ENCODE data around the gene ADAT3. TPM values are rescaled to one million over a fixed set of nuclear protein-coding genes. Genes with fewer than 3 reads are reported as not detected.

Gene ADAT3
- polyA plus RNA-seq, 1 of the 3 experiments (the other 2 are of a cell fraction), result 2.8 TPM

DNA sequence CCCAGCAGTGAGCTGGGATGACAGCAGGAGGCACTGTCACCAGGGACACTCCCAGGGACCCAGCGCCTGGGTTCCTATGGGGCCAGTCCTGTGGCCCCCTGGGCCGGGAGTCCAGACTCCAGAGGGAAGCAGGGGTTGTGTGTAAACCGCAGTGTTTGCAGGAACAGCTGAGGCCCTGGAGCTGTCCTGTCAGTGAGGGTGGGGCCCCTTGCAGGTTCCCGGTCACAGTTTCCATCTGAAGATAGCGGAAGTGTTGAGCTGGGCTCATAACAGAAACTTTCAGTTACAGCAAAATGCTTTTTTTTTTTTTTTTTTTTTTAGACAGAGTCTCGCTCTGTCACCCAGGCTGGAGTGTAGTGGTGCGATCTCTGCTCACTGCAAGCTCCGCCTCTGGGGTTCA, 18.1 kb downstream of the ADAT3 start:
- no peaks in the 10 kb centered on the region for H4K20me1 ChIP-seq (ENCODE audit: insufficient read depth)
- H3K4me2 ChIP-seq, result no peak overlapping the region
- H3K79me2 ChIP-seq (ENCODE audit: insufficient read depth), result no peaks in the 10 kb centered on the region
- DNase-seq, result no peak
- H3K4me1 ChIP-seq (ENCODE audit: control insufficient read depth in 1 of 2, insufficient read depth in 2 of 2, low read depth in 1 of 2, low read length in 1 of 2), result no peaks in the 10 kb centered on the region
- WGBS (ENCODE audit: low lambda C conversion rate), result 92% methylated on average over 7 of the region's 8 CpGs
- no peaks in the 10 kb centered on the region for H3F3A ChIP-seq (replicated peaks; ENCODE audit: insufficient read depth)
- ChIA-PET POLR2A (no interaction called here), CTCF (interaction anchor here (1.1 to 1.8 kb wide), 3 partner anchors 26 to 386 kb away, joined by 3 read pairs; no protein-coding TSS in a partner anchor)
- H3K4me3 ChIP-seq (ENCODE audit: low read depth in 2 of 2, low read length in 1 of 2), result no peak overlapping the region
- peaks cover 0 to 30% of the 10 kb centered on the region in 2 experiments for H3K36me3 ChIP-seq (replicated peaks in 1 of 2; ENCODE audit: control insufficient read depth in 1 of 2, insufficient read depth in 2 of 2, low read length in 1 of 2)
- no peak overlapping the region for H3K9ac ChIP-seq
- TF ChIP-seq TCF12 (IDR thresholded peaks at IDR 0.05) (no peak), FOXJ3 (CRISPR knock-in tag; IDR thresholded peaks at IDR 0.05) (no peak), ELF1 (IDR thresholded peaks at IDR 0.05) (no peak), RCOR1 (IDR thresholded peaks at IDR 0.05; ENCODE audit: low read length) (no peak), TEAD4 (IDR thresholded peaks at IDR 0.05; ENCODE audit: borderline replicate concordance, insufficient read depth) (no peak), GABPA (IDR thresholded peaks at IDR 0.05; ENCODE audit: low read depth) (no peak), SIN3A (IDR thresholded peaks at IDR 0.05; ENCODE audit: borderline replicate concordance, low read depth, low read length) (no peak), NFIC (IDR thresholded peaks at IDR 0.05; ENCODE audit: borderline replicate concordance) (no peak), ZBTB33 (IDR thresholded peaks at IDR 0.05; ENCODE audit: borderline replicate concordance, low read depth) (no peak), JUND (IDR thresholded peaks at IDR 0.05) (no peak), EZH2phosphoT487 (IDR thresholded peaks at IDR 0.05; ENCODE audit: borderline replicate concordance, low read depth) (no peak), GATA2 (CRISPR knock-in tag; IDR thresholded peaks at IDR 0.05) (no peak), USF1 (IDR thresholded peaks at IDR 0.05; ENCODE audit: borderline replicate concordance, low read depth) (no peak)
- TF ChIP-seq, protein P1, sequence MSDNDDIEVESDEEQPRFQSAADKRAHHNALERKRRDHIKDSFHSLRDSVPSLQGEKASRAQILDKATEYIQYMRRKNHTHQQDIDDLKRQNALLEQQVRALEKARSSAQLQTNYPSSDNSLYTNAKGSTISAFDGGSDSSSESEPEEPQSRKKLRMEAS (IDR thresholded peaks at IDR 0.05; ENCODE audit: low read depth), result no peak
- TF ChIP-seq, protein P2, sequence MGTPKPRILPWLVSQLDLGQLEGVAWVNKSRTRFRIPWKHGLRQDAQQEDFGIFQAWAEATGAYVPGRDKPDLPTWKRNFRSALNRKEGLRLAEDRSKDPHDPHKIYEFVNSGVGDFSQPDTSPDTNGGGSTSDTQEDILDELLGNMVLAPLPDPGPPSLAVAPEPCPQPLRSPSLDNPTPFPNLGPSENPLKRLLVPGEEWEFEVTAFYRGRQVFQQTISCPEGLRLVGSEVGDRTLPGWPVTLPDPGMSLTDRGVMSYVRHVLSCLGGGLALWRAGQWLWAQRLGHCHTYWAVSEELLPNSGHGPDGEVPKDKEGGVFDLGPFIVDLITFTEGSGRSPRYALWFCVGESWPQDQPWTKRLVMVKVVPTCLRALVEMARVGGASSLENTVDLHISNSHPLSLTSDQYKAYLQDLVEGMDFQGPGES (IDR thresholded peaks at IDR 0.05; ENCODE audit: low read depth, low read length), result no peak
- TF ChIP-seq, protein P3, sequence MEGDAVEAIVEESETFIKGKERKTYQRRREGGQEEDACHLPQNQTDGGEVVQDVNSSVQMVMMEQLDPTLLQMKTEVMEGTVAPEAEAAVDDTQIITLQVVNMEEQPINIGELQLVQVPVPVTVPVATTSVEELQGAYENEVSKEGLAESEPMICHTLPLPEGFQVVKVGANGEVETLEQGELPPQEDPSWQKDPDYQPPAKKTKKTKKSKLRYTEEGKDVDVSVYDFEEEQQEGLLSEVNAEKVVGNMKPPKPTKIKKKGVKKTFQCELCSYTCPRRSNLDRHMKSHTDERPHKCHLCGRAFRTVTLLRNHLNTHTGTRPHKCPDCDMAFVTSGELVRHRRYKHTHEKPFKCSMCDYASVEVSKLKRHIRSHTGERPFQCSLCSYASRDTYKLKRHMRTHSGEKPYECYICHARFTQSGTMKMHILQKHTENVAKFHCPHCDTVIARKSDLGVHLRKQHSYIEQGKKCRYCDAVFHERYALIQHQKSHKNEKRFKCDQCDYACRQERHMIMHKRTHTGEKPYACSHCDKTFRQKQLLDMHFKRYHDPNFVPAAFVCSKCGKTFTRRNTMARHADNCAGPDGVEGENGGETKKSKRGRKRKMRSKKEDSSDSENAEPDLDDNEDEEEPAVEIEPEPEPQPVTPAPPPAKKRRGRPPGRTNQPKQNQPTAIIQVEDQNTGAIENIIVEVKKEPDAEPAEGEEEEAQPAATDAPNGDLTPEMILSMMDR (IDR thresholded peaks at IDR 0.05), result no peak
- no peaks in the 10 kb centered on the region for H3K9me2 ChIP-seq
- no peaks in the 10 kb centered on the region for H3K9me3 ChIP-seq
- H3K27me3 ChIP-seq (ENCODE audit: insufficient read depth), result no peaks in the 10 kb centered on the region
- no peak overlapping the region for H3K27ac ChIP-seq (ENCODE audit: low read depth in 2 of 2, low read length in 1 of 2)
- H2AFZ ChIP-seq (ENCODE audit: low read depth), result no peak overlapping the region
